LNCAP (cell line): ENCODE measurements around the gene VSTM2L.

Experiments used
- CTCF ChIP-seq: fragments of 450-650 bp; IDR thresholded peaks from 2 replicates; pipeline ENCODE4 v1.5.1; 2017; ENCODE audit warnings: mild to moderate bottlenecking

Gene VSTM2L

GRCh38 chr20:37899105-37900045 is 3.6 kb upstream of the VSTM2L start:
- TF ChIP-seq CTCF, result no peak

- no peak for TF ChIP-seq CTCF
Measured at GRCh38 chr20:37901240-37901639, 1.7 kb upstream of the VSTM2L start.

GRCh38 chr20:37901654-37902503 is 1.0 kb upstream of the VSTM2L start:
- peak; percentile 77 for TF ChIP-seq CTCF

- peak; percentile 60 for TF ChIP-seq CTCF
Measured at GRCh38 chr20:37903317-37904007, 535 bp downstream of the VSTM2L start.

- TF ChIP-seq CTCF, result no peak
Measured at GRCh38 chr20:37904008-37904642, 1.2 kb downstream of the VSTM2L start.

GRCh38 chr20:37904845-37905373 is 2.0 kb downstream of the VSTM2L start:
- TF ChIP-seq CTCF, result no peak
